Loucy (cell line): Measurements from ENCODE around the gene ANKRD6.

Source experiments
- CTCF ChIP-seq: fragments of 200-600 bp; sonication (generic); conservative IDR thresholded peaks from 2 replicates; pipeline ENCODE4 v1.5.1; 2014; ENCODE audit warnings: mild to moderate bottlenecking, antibody characterized with exemption, low read length
- EZH2phosphoT487 ChIP-seq: fragments of 200-600 bp; IDR thresholded peaks from 2 replicates; pipeline ENCODE4 v1.6.1; 2018; ENCODE audit warnings: antibody characterized with exemption, mild to moderate bottlenecking, moderate library complexity, borderline replicate concordance

DNA sequence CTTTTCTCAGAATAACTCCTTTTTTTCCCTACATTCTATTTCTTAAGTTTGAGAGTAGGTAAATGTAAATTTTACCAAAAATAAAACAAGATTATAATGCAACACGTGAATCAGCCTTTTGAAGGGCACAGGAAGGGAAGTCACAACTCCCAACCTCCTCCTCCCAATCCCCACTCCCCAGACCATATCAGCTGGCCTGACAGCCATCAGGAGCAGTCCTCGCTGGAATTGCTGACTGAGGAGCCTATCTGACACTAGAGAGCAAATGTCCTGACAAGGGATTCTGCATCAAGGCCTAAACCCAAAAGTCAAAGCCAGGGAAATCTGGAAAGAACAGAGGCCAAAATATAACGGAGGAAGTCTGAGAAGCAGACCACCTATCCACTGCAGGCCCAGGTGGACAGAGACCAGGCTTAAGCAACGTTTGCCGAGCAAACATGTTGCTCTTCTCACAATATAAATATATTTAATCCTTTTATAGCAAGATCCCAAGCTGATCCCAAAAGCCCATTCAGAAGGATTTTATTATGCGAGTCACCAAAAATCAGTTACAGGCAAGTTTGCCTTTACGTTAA is 23.4 kb upstream of the ANKRD6 start:
- TF ChIP-seq CTCF, result no peak
- TF ChIP-seq EZH2phosphoT487, result no peak
